Measurements from ENCODE around the gene AP2S1.
"Not testable (repeated sequence)": the region's sequence is repeated elsewhere in the genome, so short reads cannot be mapped to it uniquely, and the experiment has no call there.

DNA sequence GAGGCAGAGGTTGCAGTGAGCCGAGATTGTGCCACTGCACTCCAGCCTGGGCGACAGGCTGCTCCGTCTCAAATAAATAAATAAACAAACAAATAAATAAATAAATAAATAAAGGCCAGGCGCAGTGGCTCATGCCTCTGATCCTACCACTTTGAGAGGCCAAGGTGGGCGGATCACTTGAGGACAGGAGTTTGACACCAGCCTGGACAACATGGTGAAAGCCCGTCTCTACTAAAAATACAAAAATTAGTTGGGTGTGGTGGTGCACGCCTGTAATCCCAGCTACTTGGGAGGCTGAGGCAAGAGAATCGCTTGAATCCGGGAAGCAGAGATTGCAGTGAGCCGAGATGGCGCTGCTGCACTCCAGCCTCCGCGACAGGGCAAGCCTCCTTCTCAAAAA, 4.1 kb upstream of the AP2S1 start:
- TF ChIP-seq MYC (IDR thresholded peaks at IDR 0.05; ENCODE audit: borderline replicate concordance, low read length); ZFP36 (IDR thresholded peaks at IDR 0.05; ENCODE audit: borderline replicate concordance, partially characterized antibody); POLR2A (IDR thresholded peaks at IDR 0.05; ENCODE audit: low read length); CHD4 (IDR thresholded peaks at IDR 0.05; ENCODE audit: borderline replicate concordance); HDAC2 (IDR thresholded peaks at IDR 0.05); CEBPB (IDR thresholded peaks at IDR 0.05): not testable (repeated sequence)
- TF ChIP-seq, protein P1, sequence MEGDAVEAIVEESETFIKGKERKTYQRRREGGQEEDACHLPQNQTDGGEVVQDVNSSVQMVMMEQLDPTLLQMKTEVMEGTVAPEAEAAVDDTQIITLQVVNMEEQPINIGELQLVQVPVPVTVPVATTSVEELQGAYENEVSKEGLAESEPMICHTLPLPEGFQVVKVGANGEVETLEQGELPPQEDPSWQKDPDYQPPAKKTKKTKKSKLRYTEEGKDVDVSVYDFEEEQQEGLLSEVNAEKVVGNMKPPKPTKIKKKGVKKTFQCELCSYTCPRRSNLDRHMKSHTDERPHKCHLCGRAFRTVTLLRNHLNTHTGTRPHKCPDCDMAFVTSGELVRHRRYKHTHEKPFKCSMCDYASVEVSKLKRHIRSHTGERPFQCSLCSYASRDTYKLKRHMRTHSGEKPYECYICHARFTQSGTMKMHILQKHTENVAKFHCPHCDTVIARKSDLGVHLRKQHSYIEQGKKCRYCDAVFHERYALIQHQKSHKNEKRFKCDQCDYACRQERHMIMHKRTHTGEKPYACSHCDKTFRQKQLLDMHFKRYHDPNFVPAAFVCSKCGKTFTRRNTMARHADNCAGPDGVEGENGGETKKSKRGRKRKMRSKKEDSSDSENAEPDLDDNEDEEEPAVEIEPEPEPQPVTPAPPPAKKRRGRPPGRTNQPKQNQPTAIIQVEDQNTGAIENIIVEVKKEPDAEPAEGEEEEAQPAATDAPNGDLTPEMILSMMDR (IDR thresholded peaks at IDR 0.05), result not testable (repeated sequence)
- TF ChIP-seq, protein P2, sequence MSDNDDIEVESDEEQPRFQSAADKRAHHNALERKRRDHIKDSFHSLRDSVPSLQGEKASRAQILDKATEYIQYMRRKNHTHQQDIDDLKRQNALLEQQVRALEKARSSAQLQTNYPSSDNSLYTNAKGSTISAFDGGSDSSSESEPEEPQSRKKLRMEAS (IDR thresholded peaks at IDR 0.05), result not testable (repeated sequence)

Data from A549 (cell line).